Measurements from ENCODE around the gene SRR.
A peak's percentile ranks its signal among the peaks of the same experiment; 100 is the strongest.
"Not testable (repeated sequence)": the region's sequence is repeated elsewhere in the genome, so short reads cannot be mapped to it uniquely, and the experiment has no call there.

The SRR gene

DNA sequence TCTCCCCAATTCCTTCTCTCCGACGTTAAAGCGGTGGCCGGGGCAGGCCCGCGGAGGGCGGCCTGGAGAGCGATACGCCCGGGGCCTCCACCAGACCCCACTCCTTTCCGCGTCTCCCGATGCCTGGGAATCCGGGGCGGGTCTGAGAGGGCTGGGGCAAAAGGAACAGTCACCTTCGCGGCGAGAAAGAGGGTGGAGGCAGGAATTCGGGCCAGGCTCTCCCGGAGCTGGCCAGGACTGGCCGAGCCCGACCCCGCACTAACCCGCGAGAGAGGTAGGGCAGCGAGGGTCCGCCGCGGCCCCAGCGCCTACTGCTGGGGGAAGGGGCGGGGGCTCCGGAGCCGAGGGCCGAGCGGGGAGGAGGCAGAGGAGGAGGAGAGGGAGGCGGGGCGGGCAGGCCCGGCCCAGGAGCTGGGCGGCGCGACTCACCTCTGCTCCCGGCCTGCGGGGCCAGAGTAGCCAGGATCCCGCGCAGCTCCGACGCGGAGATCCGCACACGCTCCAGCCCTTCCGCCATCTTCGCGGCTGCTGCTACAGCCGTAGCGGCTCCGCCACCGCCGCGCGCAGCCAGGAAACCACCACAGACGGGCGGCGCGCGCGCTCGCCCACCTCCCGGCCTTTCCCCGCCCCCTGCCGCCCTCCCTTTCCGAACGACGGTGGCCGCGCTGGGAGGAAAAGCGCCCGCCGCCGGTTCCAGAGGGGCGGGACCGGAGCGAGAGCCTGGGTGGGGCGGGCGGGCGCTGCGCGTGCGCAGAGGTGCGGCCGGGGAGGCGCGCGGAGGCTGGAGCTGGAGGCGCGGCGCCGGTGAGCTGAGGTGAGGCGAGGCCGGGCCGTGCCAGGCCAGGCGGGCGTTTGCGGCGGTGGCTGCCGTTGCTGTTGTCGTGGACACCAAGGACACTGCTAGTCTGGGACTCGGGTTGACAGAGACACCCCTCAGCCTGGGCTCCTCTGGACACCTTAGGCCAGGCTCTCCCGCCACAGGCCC is at the start of gene SRR, which contains the start of gene SMG6:
SRR (plus strand) TSS at position 747 of the 985 bp plus-strand sequence. CDS start 11,611 bp downstream, outside the sequence.
SMG6 (minus strand) TSS at position 582 of the 985 bp plus-strand sequence; CDS start at position 517, 65 bp downstream.
- Mint-ChIP-seq H3K27me3 (no peaks in the 10 kb centered on the region), H3K36me3 (ENCODE audit: insufficient read depth) (peaks cover 11% of the 10 kb centered on the region), H3K9me3 (no peaks in the 10 kb centered on the region), H3K4me1 (peaks cover 40% of the 10 kb centered on the region), H3K4me3 (peak within 1 kb of the TSS; percentile 82), H3K27ac (ENCODE audit: low read depth) (peak within 1 kb of the TSS; percentile 71)
- peak; percentile 79 to 89 for DNase-seq (ENCODE audit: low spot score in 2 of 2)
- peak; percentile 89 for ATAC-seq (replicated peaks; ENCODE audit: extremely low read depth, poor library complexity, severe bottlenecking)

- DNase-seq (ENCODE audit: low spot score in 2 of 2); H3K27me3 Mint-ChIP-seq; H3K9me3 Mint-ChIP-seq; ATAC-seq (replicated peaks; ENCODE audit: extremely low read depth, poor library complexity, severe bottlenecking): not testable (repeated sequence)
- peaks cover 58% of the 10 kb centered on the region for H3K4me1 Mint-ChIP-seq
- peak overlapping the region; percentile 71 for H3K4me3 Mint-ChIP-seq
- peak overlapping the region; percentile 90 for H3K27ac Mint-ChIP-seq (ENCODE audit: low read depth)
- peaks cover 24% of the 10 kb centered on the region for H3K36me3 Mint-ChIP-seq (ENCODE audit: insufficient read depth)
Observed at GRCh38 chr17:2258830-2259229, 44.9 kb upstream of the SRR start.

DNA sequence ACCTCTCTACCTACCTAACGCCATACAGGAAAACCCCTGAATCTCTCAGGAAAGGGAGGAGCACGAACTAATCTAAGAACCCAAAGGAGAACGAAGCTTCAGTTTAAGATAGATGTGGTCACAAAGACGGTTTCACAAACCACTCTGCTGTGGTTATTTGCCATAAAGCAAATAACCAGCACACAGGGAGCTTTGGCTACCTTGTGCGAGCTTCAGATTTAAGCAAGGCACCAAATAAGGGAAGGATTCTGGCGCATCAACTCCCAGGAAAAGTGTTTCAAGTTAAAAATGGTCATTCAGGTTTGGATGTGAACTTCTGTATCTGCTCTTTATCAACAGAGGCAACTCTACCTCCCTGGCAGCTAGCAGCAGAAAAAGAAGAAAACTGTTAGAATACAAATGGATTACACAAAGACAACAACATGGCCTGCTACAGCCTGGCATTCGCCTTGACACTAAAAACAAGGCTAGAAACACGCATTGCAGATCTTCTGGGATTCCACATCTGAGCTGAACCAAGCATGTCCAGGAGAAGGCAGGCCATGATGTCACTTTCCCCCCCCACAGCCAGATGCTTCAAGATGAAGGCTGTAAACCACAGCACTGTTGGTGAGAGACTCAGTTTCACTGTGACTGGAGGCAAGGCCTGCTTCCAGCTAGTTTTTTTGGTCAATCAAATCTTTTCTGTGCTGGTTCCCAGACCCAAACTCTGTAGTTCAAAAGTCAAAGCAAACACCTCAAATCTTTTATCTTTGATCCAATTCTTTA is 43.8 kb upstream of the SRR start:
- Mint-ChIP-seq H3K4me3 (peak overlapping the region; percentile 71), H3K27me3 (no peaks in the 10 kb centered on the region), H3K4me1 (peaks cover 59% of the 10 kb centered on the region), H3K36me3 (ENCODE audit: insufficient read depth) (peaks cover 22% of the 10 kb centered on the region), H3K9me3 (no peaks in the 10 kb centered on the region), H3K27ac (ENCODE audit: low read depth) (peak overlapping the region; percentile 90)
- peak; percentile 30 to 46 for DNase-seq (ENCODE audit: low spot score in 2 of 2)
- ATAC-seq (replicated peaks; ENCODE audit: extremely low read depth, poor library complexity, severe bottlenecking) = peak; percentile 83

GRCh38 chr17:2262135-2262587 is 41.6 kb upstream of the SRR start:
- DNase-seq (ENCODE audit: low spot score in 2 of 2) (no peak), ATAC-seq (replicated peaks; ENCODE audit: extremely low read depth, poor library complexity, severe bottlenecking) (no peak)
- Mint-ChIP-seq H3K4me3 (no peak overlapping the region), H3K36me3 (ENCODE audit: insufficient read depth) (peaks cover 23% of the 10 kb centered on the region), H3K27me3 (no peaks in the 10 kb centered on the region), H3K27ac (ENCODE audit: low read depth) (peak overlapping the region; percentile 90), H3K9me3 (peaks cover 5% of the 10 kb centered on the region), H3K4me1 (peaks cover 77% of the 10 kb centered on the region)

DNA sequence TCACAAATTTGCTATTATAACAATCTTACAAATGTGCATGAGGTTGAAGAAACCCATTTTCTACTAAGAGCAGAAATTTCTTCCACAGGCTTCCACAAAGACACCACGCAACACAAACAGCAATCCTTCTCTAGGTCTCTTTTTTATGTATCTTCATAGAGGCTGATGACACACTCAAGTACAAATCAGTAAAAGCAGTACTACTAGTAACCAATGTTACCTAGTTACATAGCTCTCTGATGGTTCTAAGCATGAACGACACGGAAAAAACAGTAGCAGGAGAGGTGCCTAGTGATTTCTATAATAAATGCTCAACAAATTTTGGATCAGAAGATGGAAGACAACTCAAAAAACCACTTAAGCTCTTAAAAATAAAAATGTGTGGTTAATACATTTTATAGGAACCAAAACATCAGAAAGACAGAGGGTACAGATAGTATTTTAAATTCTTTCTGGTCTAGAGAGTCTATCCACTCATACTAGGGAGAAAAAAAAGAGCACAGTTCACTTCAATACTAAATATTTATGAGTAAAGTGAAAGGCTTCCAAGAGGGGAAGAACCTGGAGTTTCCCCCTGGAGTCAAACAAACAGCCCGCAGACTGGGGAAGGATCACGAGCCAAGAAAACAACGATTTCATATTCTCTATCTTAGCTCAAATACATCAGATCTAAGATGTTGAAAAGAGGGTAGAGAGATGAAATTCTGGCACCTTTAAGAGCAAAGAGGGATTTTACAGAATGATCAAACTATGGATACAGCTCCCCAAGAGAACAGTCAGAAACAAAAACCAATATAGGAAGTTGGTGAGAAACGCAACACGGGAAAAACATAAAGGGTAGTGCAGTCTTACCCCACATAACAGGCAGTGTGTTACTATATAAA is 40.3 kb upstream of the SRR start:
- peaks cover 22% of the 10 kb centered on the region for H3K36me3 Mint-ChIP-seq (ENCODE audit: insufficient read depth)
- H3K4me1 Mint-ChIP-seq = peaks cover 77% of the 10 kb centered on the region
- no peak for DNase-seq (ENCODE audit: low spot score in 2 of 2)

DNA sequence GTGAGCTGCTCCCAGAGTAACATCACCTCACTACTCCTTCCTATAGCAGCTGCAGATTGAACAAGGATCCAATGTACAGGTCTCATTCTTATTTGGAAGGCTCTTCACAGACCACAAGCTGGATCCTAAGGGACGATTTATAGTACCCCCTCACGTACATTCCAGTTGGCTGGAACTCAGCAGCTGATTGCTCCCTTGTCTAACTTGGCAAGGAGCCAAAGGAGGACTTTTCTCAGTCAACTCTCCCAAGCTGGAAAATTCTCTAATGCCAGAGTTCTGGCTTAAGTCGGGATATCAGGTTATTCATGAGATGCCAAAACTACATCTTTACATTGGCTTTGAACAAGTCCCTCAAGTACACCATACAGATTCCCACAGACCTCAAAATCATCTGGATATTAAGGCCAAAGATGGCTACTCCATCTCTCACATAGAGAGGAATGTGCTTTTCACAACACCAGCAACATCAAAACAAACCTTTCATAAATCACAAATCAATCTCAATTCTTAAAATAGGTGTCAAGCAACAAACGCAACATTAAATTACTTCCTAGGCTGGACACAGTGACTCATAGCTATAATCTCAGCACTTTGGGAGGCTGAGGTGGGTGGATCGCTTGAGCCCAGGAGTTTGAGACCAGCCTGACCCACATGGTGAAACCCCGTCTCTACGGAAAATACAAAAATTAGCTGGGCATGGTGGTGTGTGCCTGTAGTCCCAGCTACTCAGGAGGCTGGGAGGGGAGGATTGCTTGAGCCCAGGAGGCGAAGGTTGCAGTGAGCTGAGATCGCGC is 39.5 kb upstream of the SRR start:
- Mint-ChIP-seq H3K27ac (ENCODE audit: low read depth) (peak overlapping the region; percentile 90), H3K36me3 (ENCODE audit: insufficient read depth) (peaks cover 23% of the 10 kb centered on the region), H3K27me3 (no peaks in the 10 kb centered on the region), H3K4me3 (peak overlapping the region; percentile 75), H3K4me1 (peaks cover 71% of the 10 kb centered on the region), H3K9me3 (peaks cover 5% of the 10 kb centered on the region)
- DNase-seq (ENCODE audit: low spot score in 2 of 2) (no peak), ATAC-seq (replicated peaks; ENCODE audit: extremely low read depth, poor library complexity, severe bottlenecking) (no peak)

More for the DNA sequence above, 40.3 kb upstream of the SRR start:
- Mint-ChIP-seq H3K4me3 (peak overlapping the region; percentile 75), H3K27me3 (no peaks in the 10 kb centered on the region), H3K27ac (ENCODE audit: low read depth) (peak overlapping the region; percentile 90), H3K9me3 (peaks cover 5% of the 10 kb centered on the region)
- no peak for ATAC-seq (replicated peaks; ENCODE audit: extremely low read depth, poor library complexity, severe bottlenecking)

- ATAC-seq (replicated peaks; ENCODE audit: extremely low read depth, poor library complexity, severe bottlenecking); DNase-seq (ENCODE audit: low spot score in 2 of 2); H3K27me3 Mint-ChIP-seq; H3K9me3 Mint-ChIP-seq: not testable (repeated sequence)
- Mint-ChIP-seq H3K36me3 (ENCODE audit: insufficient read depth) (peaks cover 25% of the 10 kb centered on the region), H3K27ac (ENCODE audit: low read depth) (peak overlapping the region; percentile 90), H3K4me1 (peaks cover 62% of the 10 kb centered on the region), H3K4me3 (peak overlapping the region; percentile 75)
Observed at GRCh38 chr17:2265166-2265565, 38.6 kb upstream of the SRR start.

DNA sequence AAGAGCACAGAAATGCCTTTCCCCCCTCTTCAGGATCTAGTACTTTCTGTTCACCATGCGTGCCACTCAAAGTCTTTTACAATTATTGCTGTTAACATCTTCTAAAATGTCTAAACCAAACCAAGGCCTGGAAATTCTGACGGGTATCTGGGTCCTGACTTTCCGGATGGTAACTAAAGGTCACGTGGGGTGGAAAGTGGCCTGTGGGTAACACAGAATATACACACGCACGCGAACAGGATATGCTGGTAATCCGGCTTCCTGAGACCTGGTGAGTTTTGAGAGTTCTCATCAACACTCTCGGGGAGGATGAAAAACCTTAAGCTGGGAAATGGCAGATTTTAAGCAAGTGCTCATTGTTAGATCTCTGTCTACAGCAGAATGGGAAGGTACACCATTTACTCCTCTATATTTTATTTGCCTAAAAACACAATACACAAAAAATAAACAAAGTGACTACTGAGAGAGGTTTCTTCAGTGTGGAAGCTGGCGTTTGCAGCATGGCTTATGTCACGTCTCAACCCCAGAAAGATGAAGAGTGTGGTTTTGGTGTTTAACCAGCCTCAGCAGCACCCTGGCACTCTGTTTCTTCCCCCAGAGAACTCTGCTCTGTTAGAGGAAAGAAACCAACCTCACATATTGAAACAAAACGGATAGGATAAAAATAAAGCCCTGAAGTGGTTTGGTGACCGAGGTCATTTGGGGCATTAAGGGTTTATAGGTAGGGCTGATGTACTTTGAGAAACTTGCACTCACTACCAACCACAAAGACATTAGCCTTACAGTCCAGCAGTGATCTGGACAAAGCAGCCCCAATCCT is 37.5 kb upstream of the SRR start:
- peak overlapping the region; percentile 75 for H3K4me3 Mint-ChIP-seq
- ATAC-seq (replicated peaks; ENCODE audit: extremely low read depth, poor library complexity, severe bottlenecking) (peak; percentile 93), DNase-seq (ENCODE audit: low spot score in 2 of 2) (peak; percentile 49 to 86)
- no peaks in the 10 kb centered on the region for H3K27me3 Mint-ChIP-seq
- peak overlapping the region; percentile 90 for H3K27ac Mint-ChIP-seq (ENCODE audit: low read depth)
- peaks cover 57% of the 10 kb centered on the region for H3K4me1 Mint-ChIP-seq
- peaks cover 5% of the 10 kb centered on the region for H3K9me3 Mint-ChIP-seq
- H3K36me3 Mint-ChIP-seq (ENCODE audit: insufficient read depth) = peaks cover 27% of the 10 kb centered on the region

- Mint-ChIP-seq H3K27ac (ENCODE audit: low read depth) (peak overlapping the region; percentile 90), H3K9me3 (peaks cover 5% of the 10 kb centered on the region), H3K4me3 (peak overlapping the region; percentile 75), H3K36me3 (ENCODE audit: insufficient read depth) (peaks cover 27% of the 10 kb centered on the region), H3K27me3 (no peaks in the 10 kb centered on the region), H3K4me1 (peaks cover 53% of the 10 kb centered on the region)
- ATAC-seq (replicated peaks; ENCODE audit: extremely low read depth, poor library complexity, severe bottlenecking) = peak; percentile 29
- no peak for DNase-seq (ENCODE audit: low spot score in 2 of 2)
Observed at GRCh38 chr17:2266865-2267228, 36.9 kb upstream of the SRR start.

- Mint-ChIP-seq H3K27me3 (no peaks in the 10 kb centered on the region), H3K4me3 (peak overlapping the region; percentile 75), H3K27ac (ENCODE audit: low read depth) (peak overlapping the region; percentile 90), H3K36me3 (ENCODE audit: insufficient read depth) (peaks cover 27% of the 10 kb centered on the region), H3K9me3 (peaks cover 5% of the 10 kb centered on the region), H3K4me1 (peaks cover 56% of the 10 kb centered on the region)
- ATAC-seq (replicated peaks; ENCODE audit: extremely low read depth, poor library complexity, severe bottlenecking) (no peak), DNase-seq (ENCODE audit: low spot score in 2 of 2) (no peak)
Observed at GRCh38 chr17:2267354-2267753, 36.4 kb upstream of the SRR start.

Measured in central memory CD8-positive, alpha-beta T cell (primary cell).